ENCODE results near the gene BCS1L.

The BCS1L gene, protein sequence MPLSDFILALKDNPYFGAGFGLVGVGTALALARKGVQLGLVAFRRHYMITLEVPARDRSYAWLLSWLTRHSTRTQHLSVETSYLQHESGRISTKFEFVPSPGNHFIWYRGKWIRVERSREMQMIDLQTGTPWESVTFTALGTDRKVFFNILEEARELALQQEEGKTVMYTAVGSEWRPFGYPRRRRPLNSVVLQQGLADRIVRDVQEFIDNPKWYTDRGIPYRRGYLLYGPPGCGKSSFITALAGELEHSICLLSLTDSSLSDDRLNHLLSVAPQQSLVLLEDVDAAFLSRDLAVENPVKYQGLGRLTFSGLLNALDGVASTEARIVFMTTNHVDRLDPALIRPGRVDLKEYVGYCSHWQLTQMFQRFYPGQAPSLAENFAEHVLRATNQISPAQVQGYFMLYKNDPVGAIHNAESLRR

DNA sequence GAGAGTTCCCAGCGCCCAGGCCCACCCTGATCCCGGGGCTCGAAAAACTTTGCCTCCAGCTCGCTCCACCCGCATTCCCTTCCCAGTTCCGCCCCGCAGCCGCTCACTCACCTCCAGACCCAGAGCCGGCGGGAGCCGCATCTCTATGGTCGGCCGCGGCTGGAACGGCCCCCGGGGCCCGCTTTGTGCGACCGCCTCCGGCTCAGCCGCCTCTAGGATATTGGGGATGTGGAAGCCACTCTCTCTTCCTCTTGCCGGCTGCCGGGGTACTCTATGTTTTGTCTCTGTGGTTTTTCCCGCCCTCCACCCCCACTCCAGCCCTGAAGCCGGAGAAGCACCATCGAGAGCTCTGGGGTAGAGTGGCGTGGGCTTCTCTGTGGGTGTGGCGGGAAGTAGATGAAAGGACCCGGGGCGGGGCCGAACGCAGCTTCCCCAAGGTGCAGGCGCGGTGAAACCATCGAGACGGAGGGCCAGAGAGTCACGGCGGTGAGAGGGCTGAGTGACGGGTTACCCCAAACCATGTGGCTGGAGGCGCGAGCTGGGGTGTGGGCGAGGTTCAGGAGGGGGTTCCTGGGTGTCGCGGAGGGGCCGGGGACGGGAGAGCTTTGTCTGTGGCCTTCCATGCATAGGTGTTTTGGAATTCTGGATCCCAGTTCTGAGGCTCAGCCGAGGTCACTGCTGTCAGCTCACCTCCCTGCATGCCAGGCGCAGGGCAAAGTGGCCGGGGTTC, at the start of gene BCS1L, which contains the start of gene ZNF142:
TSS of gene BCS1L (plus strand) at position 426 of the 730 bp plus-strand sequence. CDS start 1,305 bp downstream, outside the sequence.
TSS of gene ZNF142 (minus strand) at position 366 of the 730 bp plus-strand sequence. CDS start 3,194 bp downstream, outside the sequence.
- DNase-seq, result peak; percentile 80

DNA sequence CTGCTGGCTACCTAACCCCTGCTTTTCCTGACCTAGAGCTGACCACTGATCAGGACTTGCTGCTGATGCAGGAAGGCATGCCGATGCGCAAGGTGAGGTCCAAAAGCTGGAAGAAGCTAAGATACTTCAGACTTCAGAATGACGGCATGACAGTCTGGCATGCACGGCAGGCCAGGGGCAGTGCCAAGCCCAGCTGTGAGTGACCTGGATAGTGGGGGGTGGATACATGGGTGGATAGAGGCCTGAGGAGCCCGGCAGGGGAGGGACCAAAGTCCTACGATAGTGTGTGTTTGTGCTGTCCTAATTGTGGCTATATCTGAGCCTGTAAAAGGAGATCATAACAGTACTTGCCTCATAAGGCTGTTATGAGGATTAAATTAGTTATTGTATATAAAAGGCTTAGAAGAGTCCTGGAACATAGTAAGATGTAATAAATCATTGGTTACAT, 43.6 kb upstream of the BCS1L start:
- no peak for DNase-seq

DNA sequence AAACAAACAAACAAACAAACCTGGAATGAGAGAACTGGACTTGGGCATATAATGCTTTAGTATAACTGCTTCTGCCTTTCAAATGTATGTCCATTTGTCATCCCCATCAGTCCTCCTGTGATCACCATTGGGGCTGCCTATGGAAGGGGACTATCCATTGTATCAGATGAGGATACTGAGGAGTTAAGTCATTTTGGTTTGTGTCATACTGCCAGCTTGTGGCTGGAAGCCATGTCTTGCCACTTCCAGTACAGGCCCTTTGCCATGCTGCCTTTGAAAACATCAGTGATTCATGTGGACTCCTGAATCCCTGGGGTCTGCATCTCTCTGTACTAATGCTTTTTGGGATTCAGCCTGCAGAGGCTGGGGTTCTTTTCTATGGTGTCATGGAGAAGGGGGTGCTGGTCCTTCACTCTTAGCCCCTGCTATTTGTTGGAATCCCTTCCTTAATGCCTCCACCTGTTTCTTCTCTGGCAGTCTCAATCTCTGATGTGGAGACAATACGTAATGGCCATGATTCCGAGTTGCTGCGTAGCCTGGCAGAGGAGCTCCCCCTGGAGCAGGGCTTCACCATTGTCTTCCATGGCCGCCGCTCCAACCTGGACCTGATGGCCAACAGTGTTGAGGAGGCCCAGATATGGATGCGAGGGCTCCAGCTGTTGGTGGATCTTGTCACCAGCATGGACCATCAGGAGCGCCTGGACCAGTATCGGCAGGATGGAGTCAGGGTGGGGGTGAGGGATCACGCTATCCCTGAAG, 41.2 kb upstream of the BCS1L start:
- no peak for DNase-seq

DNA sequence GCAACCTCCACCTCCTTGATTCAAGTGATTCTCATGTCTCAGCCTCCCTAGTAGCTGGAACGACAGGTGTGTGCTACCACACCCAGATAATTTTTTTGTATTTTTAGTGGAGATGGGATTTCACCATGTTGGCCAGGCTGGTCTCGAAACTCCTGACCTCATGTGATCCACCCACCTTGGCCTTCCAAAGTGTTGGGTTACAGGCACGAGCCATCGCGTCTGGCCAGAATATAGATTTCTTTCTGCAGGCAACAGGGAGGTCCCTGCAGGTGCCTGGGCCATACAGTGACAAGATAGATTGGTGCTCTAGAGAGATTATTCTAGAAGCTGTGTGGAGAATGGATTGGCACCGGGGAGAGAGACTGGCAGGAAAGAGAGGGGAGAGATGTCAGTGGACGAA, 38.5 kb upstream of the BCS1L start:
- no peak for DNase-seq

DNA sequence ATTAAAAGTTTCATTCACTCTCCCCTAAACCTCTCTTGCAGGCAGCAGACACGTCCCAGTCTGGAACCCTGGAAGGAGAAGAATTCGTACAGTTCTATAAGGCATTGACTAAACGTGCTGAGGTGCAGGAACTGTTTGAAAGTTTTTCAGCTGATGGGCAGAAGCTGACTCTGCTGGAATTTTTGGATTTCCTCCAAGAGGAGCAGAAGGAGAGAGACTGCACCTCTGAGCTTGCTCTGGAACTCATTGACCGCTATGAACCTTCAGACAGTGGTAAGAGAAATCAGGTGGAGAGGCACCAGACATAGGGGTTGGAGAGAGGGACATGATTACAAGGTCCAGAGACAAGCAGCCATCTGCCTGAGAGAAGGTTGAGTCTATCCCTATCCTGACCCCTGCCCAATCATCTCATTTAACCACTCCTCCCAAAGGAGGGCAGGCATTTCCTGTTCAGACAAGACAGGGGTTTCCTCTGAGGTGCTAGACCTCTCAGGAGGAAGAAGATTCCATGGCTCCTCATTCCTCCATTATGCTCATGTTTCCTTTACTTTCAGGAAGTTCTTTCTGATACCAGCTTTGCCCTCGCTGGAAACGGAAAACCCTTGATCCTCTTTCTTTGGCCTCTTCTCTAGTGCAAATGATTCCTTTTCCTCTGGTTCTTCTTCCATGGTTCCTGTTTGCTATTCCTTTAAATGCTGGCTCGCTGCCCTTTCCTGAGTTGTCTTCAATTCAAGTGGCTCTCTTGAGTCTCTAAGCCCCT, 36.7 kb upstream of the BCS1L start:
- DNase-seq, result no peak

DNA sequence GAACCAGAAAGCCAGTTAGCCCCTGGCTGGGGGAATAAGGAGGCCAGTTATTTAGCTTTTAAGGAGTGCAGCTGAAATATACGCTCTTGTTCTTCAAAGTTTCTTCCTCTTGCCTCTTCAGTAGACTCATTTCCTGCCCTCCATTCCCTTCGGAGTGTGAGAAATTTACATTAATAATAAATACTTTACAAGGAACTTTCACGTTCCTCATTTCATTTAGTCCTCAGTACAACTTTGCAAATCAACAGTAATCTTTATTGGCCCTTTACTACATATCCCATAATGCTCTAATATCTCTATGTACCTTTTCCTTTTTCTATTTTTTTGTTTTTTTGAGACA, 36.1 kb upstream of the BCS1L start:
- no peak for DNase-seq

DNA sequence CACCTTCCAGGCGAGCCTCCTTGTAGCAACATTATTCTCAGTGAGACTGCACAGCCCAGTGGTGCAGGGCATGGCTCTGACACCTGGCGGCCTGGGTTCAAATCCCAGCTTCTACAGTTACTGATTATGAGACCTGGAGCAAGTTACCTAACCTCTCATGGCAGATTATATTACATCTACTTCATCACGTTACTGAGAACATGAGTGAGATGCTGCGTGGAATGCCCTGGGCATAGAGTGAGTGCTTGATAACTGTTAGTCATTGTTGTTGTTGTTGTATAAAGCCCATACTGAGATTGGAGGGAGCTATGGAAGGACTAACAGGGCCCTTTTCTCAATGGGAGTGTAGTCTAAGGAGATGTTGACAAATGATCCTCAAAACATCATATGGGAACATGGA, 33.1 kb upstream of the BCS1L start:
- no peak for DNase-seq

DNA sequence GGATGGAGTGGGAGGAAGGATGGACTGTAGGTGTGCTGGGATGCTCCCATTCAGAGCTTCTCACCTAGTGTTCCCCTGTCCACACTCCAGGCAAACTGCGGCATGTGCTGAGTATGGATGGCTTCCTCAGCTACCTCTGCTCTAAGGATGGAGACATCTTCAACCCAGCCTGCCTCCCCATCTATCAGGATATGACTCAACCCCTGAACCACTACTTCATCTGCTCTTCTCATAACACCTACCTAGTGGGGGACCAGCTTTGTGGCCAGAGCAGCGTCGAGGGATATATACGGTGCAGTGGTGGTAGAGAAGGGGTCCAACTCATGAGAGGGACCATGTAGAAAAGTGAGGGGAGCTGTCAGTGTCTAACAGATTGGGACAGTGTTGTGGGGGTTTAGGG, 31.5 kb upstream of the BCS1L start:
- DNase-seq, result no peak

DNA sequence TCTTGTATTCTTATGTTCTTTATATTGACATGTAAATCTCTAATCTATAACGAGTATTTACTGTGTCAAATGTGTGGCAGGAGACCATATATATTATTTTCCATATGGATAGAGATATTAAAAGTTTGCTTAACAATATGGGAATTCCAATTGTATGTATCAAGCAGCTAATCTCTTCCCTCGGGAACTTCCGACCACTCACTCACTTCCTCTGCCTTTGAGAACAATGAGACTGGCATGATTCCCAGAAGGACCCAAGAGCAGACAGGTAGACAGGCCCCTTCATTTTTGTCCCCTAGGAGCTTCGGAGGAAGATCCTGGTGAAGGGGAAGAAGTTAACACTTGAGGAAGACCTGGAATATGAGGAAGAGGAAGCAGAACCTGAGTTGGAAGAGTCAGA, 27.6 kb upstream of the BCS1L start:
- peak; percentile 61 for DNase-seq

DNA sequence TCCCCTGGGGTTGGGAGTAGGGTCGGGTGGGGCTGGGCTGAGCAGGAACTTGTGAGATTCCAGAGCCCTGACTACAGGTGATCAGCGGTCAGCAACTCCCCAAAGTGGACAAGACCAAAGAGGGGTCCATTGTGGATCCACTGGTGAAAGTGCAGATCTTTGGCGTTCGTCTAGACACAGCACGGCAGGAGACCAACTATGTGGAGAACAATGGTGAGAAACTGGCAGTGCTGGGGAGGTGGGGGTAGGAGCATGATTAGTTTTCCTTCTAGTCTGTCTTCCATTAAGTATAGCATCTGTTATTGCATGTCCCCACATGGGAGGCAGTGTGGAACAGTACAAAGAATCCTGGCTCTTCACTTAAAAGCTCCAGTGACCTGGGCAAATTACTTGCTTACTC, 23.8 kb upstream of the BCS1L start:
- no peak for DNase-seq

DNA sequence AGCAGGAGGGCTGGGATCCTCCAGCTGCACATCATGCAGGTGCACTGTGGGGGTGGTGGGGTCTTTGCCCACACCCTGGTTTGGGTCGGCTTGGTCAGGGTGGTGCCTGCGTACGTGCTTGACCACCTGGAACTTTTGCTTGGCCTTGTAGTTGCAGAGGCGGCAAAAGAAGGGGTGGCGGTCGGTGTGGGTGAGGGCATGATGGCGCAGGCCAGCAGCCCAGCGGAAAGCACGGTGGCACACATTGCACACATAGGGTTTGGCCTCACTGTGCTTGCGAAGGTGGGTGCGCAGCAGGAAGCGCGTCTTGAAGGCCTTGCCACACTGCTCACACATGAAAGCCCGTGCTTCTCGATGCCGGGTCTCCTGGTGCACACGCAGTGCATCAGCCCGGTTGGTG, 21.1 kb upstream of the BCS1L start:
- no peak for DNase-seq

DNA sequence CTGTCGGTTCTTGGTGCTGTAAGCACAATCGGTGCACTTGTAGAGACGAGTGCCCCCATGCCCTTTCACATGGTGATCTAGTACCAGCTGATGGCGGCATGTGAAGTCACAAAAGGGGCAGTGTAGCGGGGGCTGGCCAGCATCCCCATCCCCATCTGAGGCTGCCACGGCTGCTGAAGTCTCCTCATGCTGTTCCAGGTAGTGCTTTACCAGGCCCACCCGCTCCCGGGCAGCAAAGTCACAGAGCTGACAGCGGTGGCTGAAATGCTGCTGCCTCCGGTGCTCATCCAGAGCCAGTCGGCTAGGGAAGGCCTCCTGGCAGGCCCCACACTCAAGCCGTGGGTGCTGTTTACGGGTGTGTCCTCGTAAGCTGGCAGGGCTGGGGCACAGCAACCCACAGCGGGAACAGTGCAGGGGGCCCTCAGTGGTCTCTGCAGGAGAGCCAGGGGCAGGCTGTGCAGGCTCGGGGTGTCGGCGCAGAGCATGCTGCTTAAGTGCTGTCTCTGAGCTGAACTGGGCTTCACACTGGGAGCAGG, 17.3 kb upstream of the BCS1L start:
- no peak for DNase-seq

DNA sequence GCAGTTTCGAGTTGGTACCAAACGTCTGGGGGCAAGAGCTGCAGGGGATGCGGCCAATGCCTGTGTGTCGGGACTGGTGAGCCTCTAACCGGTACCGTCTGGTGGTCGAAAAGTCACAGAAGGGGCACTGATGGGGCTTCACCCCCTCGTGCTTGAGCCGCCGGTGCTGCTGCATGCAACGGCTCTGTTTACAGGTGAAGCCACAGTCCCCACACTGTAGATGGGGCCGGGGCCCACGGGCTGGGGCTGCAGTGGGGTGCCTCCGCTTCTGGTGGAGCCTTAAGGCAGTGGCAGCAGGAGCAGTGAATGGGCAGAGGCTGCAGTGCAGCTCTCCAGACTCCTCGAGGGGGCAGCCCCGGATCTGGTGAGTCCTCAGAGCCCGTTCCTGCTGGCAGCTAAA, 16.7 kb upstream of the BCS1L start:
- no peak for DNase-seq

DNA sequence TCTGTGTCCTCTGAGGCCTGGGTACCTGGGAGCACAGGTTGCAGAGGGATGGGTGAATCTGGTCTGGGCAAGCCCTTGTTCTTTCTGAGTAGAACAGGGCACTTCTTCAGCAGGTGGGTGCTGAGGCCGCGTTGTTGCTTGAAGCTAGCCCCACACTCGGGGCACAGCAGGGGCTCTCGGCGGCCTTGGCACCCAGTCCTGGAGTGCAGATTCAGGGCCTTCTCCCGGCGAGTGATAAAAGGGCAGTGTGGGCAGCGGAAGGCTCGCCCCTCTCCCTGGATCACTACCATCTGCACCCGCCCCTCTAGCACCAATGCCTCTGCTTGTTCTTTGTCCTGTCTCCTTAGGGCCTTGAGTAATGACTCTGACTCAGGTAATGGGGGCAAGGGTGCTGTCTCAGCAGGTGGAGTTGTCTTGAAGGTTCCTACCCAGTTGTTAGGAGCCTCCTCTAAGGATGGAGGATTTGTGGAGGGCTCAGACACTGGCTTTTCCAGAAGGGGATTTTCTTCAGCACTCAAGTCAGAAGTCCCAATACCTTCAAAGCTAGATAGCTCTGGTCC, 15.7 kb upstream of the BCS1L start:
- DNase-seq, result no peak

DNA sequence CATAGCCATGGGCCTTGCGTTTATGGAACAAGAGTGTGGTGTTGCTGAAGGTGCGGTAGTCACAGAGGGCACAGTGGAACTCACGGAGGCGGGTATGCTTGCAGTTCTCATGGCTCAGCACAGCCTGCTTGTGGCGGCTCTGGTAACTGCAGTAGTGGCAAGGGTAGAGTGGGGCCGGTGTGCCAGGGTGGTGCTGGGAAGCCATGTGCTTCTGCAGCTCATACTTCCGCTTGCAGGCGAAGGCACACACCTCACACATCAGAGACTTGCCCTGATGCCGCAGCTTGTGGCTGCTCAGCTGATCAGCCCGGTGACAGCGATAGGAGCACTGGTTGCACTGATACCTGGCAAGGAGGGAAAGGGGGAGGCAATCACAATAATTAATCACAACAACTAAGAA, 14.8 kb upstream of the BCS1L start:
- no peak for DNase-seq

DNA sequence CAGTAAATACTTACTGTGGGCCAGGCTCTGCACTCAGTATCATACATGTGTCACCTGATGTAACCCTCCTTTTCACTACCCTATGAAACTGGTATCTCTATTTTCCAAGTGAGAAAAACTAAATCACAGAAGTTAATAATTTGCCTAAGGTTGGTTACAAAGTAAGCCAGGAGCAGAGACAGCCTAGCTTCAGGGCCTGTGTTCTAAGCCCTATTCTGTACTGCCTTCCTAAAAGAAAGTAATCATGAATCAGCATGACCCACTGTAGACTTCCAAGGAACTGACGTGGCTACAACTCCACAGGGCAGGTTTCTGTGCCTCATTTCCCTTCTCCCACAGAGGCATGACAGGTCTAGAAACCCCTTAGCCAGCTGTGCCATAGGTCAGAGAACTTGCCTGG, 14.4 kb upstream of the BCS1L start:
- DNase-seq, result no peak

DNA sequence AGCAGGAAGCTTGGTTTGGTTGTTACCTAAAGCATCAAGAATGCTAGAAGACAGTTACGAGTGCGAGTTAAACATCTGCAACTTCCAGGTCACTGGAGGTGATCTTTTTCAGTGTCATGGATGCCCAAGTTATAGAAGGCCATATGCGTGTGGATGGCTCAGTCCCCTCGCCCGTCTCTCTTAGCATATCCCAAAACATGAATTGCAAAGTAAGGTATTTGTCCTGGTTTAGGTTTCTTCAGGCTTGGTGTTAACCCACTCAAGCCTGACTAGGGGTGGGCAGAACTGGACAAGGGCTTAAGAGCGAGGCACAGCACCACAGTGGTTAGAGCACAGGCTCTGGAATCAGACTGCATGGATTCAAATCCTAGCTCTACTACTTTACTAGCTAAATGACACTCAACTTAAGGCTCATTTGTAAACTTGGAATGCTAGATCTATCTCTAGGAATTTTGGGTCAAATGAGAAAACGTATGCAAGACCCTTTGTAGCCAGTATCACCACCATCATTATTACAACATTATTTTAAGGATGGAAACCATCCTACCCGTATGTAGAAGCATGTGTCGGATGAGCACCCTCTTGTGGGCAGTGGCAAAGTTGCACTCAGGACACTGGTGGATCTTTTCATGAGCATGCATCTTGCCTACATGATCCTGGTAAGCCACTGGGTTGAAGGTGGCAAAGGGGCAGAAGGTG, 11.2 kb upstream of the BCS1L start:
- peak; percentile 48 for DNase-seq

DNA sequence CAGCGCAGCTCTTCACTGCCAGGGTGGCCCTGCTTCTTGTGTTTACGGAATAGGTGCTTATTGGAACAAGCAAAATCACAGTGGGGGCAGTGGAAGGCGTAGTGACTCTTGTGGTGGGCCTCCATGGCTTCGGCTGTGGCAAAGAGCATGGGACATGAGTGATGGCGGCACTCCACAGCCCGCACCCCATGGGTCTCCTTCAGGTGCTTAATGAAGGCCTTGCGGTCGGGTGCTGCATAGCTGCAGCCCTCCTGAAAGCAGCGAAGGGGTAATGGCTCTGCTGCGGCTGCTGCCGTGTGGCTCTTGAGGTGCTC, 10.7 kb upstream of the BCS1L start:
- DNase-seq, result no peak

DNA sequence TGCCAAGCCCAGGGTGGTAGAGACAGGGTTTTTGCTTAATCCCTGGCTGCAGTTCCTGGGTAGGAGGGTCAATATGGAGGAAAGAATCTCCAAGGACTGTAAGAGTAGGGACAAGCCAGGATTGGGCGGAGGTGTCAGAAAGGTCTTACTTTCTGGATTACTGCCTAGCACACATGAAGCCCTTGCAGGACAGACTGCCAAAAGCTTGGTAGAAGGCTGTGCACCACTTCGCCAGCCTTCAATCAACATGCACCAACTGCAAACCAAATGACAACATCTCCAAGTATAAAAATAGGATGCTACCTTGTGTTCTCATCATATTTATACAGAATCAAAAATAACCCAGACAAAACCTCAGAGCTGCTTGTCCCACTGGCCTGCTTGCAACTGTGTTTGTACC, 3.7 kb upstream of the BCS1L start:
- no peak for DNase-seq

DNA sequence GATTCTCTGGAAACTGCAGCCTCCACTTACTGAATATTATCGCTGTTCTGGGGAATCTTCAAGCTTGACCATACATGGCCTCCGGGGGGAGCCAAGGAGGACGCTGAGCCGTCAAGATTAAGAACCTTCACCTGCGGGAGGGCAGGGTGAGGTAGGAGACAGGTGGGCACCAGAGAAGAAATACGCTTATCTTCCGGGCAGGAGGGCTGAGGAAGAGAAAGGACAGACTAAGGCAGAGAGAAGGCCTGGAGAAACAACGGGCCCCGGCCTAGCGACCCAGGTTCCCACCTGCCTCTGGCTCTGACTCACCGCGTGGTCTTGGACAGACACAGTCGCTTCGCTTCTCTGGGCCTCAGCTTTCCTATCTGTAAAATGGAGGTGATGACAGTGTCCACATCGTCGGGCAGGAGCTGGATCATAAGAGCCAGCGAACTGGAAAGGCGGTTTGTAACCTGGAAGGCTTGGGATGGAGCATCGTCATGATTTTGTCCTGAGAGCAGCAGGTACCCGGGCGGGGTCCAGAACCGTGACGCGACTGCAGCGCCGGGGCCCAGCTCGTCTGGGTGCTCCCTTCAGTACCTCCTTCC, 719 bp upstream of the BCS1L start:
- peak; percentile 47 for DNase-seq

DNA sequence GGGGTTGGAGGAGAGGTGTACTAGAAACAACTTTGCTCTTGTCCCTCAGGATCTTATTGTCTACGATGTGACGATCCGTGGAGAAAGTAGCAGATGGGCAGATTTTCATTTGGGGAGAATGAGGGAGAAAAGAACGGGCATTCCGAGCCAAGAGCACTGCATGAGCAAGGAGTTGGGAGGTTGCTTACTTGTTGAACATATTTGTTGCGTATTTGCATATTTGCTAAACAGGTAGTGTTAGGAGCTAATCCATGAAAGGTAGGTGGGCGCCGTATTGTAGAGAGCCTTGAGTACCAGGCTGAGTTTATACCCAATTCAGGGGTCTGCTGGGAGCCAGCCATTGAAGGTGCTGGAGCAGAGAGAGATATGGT, 490 bp downstream of the BCS1L start:
- no peak for DNase-seq
